Glomerular endothelial cell (primary cell): Measurements from ENCODE around the gene RNF180. TPM values are rescaled to one million over a fixed set of nuclear protein-coding genes. Genes with fewer than 3 reads are reported as not detected.

Source experiments
- DNase-seq: peaks from one replicate; pipeline ENCODE4 v3.0.0-alpha.2; 2011; ENCODE audit warnings: low read depth, low spot score; ENCODE audit errors: extremely low read depth
- total RNA-seq: library from RNA; depleted of rRNA; stranded (reverse); fragments of >200 nt; gene quantifications from 2 replicates; pipeline ENCODE4 v1.2.3, GENCODE V29; 2015

RNF180 gene, protein sequence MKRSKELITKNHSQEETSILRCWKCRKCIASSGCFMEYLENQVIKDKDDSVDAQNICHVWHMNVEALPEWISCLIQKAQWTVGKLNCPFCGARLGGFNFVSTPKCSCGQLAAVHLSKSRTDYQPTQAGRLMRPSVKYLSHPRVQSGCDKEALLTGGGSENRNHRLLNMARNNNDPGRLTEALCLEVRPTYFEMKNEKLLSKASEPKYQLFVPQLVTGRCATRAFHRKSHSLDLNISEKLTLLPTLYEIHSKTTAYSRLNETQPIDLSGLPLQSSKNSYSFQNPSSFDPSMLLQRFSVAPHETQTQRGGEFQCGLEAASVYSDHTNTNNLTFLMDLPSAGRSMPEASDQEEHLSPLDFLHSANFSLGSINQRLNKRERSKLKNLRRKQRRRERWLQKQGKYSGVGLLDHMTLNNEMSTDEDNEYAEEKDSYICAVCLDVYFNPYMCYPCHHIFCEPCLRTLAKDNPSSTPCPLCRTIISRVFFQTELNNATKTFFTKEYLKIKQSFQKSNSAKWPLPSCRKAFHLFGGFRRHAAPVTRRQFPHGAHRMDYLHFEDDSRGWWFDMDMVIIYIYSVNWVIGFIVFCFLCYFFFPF
- total RNA-seq = 4.7 and 10.3 TPM in 2 replicates

DNA sequence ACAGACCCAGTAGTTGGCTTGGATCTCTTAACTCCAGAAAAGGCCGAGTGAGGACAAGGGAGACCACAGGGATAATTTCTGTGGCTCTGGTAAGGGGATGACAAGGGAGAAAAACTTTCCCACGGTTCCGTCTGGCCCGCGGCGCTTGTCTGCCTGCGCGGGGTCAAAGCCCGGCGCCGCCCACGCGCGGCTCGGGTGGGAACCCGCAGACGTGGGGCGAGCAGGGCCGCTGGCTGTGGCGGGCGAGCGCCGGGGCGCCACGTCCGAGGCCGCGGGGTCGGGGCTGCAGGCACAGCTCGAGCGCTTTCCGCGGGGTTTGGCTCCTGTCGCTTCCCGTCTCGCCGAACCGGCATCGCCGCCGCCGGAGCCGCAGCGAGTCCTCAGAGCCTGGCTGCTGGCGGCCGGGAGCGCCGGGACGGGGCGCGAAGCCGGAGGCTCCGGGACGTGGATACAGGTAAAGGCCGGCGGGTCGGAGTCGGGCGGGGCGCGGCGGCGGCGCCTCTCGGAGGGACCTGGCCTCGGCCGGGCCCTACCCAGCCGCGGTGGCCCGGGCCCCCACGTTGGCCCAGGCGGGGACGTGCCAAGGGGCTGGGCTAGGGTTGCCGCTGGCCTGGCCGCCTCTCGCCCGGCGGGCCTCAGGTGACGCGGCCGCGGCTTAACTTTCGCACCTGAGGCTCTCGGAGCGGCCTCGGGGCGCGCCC is at the start of gene RNF180:
Gene RNF180, plus strand, starts transcription at position 344 of the 701 bp plus-strand sequence. CDS start 34,965 bp downstream, outside the sequence.
- no peak for DNase-seq

DNA sequence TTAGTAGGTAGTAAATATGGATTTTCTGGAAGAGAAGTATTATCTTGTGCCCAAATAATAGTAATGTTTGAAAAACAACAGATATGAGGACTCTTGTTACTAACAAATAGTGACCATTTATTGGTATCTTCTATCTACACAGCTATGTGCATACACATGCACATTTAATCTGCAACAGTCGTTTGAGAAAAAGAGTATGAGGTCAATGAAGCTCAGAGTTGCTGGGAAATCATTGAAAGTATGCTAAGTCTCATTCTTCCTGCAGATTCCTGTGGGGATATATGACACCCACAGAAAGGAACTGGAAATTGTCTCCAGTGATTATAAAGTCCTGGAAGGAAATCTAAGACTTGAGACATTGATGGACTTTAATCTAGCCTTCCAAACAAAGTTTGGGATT is 40.1 kb upstream of the RNF180 start:
- no peak for DNase-seq

DNA sequence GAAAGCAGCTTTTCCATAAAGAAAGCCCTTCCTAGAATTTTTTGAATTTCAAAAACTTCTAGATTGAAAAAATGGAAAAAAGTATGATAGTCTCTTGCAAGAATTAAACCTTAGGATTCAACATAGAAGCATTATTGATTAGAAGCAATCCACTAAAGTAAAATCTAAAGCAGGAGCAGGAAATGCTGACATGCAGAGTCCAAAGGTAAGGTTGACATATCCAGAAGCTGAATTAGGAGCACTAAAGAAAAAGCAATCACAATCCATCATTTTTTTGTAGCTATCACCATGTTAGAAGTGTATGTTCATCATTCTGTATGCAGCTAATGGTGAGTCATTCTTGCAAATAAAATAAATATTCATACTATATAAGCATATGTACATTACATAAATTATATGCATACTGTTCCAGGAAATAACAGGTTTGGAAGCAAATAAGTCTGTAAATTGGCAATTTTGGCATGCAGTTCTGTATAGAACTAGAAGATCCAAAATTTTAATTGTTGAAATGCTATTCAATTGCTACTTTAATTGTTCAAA is 39.4 kb upstream of the RNF180 start:
- no peak for DNase-seq

DNA sequence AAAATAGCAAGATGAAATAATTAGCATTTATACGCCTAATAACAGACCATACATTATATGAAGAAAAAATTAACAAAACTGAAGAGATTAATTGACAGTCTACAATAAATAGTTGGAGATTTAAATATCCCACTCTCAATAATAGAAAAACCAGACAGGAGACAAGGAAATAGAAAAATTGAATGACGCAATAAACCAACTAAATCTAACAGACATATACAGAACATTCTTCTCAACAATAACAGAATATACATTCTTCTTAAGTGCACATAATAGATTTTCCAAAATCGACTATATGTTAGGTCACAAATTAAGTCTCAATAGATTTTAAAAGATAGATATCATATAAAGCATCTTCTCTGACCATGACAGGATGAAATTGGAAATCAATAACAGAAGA is 25.6 kb upstream of the RNF180 start:
- DNase-seq = no peak

DNA sequence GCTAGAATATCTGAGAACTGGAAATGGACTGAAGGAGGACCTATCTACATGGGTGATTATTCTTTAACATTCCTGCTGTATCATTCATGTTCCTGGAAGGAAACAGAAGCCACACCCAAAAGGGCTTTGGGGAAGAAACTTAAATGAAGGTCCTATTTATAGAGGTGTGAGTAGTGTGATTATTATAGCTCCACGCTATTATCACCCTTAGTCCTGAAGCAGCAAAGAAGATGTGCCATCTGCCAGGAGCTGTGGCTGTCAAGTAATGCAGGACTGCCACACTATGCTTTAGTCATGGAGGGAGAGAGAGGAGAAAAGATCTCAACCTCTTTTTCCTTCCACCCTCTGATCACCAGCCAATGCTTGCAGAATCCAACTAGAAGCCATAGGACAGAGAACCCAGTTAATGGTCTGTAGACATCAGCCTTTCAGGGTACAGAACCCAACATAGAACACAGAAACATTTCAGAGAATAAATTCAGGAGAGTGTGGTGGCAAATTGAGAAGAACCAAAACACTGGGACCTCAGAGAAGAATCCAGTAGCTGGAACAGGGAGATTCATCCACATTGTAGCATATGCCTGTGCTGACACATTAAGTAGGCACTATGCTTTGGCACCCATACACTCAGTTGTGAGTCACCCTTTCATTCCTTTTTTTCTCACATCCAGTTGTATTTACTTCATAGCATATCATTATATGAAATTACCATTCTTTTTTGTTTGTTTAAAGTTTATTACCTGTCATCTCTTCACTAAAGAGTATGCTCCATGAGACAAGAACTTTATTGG is 21.0 kb upstream of the RNF180 start:
- DNase-seq = no peak

DNA sequence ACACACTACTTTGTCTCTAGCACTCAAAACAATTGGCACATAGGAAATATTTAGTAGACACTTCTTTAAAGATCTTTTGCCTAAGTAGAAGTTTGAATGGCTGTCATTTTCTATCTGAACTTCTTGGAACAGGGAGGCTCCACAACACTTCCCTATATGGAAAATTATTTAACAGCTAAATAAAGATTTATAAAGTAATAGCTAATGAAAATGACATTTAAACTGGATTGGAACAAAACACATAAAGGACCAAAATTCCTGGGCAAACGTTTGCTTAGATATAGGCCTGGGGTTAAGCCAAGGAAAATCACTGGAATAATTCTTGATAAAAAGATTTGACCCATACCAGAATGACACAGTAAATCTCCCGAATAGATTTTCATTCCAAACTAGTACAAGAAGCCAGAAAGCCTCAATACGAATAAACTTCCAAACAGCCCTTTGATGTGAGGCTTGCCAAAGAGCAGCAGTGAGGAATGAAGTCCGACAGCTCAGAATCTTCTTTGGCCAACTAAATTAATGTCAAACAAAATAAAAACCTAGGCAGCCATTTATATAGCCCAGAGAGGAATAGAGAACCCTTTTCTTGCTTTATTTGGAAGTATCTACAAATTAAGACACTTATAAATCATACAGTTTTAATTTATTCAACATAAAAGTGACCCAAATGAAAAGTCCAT is 20.3 kb upstream of the RNF180 start:
- no peak for DNase-seq

DNA sequence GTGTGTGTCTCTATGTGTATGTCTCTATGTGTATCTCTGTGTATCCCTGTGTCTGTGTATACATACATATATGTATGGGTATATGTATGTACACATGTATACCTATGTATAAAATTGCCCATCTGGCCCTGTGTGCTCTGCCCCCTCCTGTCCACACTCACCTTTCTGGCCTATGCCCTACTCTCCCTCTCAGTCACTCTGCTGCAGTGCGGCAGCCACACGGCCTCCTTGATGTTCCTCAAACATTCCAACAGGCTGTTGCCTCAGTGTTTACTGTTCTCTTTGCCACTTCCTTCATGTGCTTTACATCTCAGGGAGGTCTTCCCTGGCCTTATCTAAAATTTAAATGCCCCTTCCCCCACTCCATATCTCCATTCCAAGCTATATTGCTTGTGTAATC is 18.3 kb upstream of the RNF180 start:
- no peak for DNase-seq

DNA sequence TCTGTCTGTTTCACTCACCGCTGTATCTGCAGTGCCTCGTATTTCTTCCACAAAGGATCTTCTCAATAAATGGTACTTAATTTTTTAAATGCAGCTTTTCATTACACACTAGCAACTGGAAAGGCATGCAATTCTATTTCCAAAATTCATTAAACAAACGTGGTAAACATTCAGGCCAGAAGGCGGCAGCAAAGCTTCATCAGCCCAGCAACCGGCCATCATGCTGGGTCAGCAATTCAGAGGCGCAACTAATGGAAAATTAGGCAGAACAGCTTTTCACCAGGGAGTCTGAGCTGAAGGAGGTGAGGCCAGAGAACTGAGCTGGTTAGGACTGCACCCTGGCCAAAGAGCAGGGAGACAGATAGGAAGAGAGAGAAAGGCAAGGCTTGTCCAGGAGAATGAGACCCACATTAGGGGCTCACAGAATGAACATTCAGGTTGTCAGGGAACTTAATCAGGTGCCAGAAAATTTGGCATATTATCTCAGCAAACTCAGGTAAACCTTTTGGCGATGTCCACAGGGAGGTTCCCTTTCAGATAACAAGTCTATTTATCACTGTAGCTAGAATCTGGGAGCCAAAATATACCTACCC is 17.7 kb upstream of the RNF180 start:
- DNase-seq = peak; percentile 23

DNA sequence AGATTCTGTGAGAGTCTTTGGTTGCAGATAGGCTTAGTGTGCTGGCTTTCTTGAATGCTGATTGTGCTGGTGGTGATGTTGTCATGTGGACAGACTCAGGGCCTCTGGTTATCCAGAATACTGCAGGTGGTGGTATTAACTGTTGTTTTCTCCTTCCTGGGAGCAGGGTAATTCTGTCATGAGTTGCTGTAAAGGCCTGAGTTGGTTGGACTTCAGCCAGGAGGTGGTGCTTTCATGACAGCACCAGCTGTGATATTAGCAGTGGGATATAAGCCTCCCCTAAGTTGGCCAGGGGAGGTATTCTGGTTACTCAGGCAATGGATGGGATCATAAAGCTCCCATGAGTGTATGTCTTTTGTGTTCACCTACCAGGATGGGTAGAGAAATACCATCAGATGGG is 16.4 kb upstream of the RNF180 start:
- DNase-seq = no peak

- DNase-seq = no peak
These were observed 15.7 kb upstream of the RNF180 start for GRCh38 chr5:64149857-64150521.

DNA sequence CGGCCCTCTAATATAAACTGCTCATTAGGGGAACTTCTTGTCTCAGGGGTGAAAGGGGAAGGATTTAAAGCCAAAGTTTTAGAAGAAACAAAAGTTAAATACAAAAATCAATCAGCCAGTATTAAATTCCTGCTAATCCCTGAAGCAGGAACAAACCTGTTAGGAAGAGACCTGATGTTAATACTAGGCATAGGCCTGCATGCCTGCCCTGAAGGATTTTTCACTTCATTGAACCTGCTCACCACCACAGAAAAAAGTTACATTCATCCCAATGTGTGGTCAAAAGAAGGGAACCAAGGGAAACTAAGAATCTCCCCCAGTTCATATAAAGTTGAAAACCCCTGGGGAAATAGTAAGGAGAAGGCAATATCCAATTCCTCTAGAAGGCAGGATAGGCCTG is 9.4 kb upstream of the RNF180 start:
- no peak for DNase-seq

- DNase-seq = no peak
These were observed 6.8 kb upstream of the RNF180 start for GRCh38 chr5:64158827-64159226.

DNA sequence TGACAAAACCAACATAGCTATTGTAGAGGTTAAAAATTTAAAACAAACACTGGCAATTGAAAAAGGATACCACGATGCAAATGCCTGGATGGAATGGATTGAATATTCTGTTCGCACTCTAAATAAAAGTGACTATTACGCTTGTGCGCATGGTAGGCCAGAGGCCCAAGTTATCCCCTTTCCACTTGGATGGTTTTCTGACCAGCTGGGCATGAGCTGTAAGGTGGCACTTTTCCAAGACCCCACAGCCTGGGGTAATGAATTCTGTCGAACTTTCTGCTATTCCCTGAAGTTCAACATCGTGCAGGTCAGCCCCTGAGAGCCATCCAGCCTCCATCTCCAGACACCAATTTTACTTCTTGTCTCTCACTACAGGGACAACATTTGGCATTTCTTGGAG is 5.4 kb upstream of the RNF180 start:
- DNase-seq = no peak

DNA sequence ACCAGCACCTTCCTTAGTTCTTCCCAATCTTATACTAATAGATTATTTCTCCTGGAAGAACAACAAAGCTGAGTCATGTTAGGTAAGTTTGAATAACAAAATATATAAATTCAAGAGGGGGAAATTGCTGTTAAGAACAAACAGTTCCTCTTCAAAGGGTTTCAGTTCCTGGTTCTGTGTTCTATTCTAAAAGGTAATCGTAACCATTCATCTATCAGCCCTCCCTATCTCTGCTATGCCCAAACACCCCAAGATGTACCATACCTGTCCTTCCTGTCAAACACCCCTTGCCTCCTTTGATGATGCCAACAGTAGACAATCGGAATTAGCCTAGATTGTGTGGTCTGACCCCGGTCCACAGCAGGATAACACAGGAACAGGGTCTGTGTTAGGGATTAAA is 4.2 kb upstream of the RNF180 start:
- DNase-seq = no peak

GRCh38 chr5:64163135-64163534 is 2.5 kb upstream of the RNF180 start:
- DNase-seq = no peak

- no peak for DNase-seq
These were observed 1.9 kb upstream of the RNF180 start for GRCh38 chr5:64163746-64164145.

- no peak for DNase-seq
These were observed 1.5 kb upstream of the RNF180 start for GRCh38 chr5:64164166-64164565.

DNA sequence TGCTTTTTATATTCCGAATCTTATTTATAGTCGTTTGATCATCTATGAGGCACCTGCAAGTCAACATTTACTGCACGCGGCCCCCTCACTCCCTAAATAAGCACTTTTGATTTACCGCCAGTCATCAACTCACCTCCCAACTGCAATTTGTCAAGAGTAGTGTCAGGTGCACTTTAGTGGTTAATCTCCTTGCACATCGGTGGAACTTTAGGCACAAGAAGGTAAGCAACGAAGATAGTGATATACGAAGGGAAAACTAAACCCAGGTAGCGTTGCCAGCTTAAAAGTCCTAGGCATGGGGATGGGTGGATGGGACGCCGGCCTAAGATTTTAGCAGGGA is 513 bp upstream of the RNF180 start:
- DNase-seq = no peak

DNA sequence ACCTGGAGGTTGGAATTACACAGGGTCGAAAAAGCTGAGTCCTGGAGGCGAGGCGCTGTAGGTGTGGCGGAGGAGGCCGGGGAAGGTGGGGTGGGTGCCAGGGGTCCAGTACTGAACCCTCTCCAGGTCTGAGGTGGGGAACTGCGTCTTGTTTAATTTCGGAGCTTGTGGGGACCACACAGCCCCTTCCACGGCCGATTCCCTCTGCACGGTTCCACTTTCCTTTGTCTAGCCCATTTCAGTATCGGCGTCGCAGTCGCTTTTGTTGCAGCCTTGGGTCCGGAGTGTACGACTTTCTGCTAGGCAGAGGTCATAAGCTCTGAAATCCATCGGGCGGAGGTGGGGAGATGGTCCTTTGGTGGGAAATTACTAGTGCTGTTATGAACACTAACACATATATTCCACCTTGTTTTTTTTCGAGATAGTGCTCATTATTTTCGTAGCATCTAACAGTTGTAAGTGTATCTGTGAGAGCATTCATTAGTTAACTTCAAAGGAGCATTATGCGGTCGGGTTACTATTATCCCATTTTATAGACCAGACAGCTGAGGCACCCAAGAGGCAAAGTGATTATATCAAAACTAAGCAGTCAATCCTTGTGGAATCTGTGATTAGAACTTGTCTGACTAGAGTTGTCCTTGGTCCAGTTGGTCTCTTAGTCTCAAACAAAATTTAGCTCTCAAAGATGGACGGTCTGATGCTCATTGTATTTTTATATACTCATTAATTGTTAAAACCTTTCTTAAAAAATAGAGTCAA is 737 bp downstream of the RNF180 start:
- DNase-seq = no peak
